Measurements from ENCODE around the gene LRRC52. TPM values are rescaled to one million over a fixed set of nuclear protein-coding genes. Genes with fewer than 3 reads are reported as not detected.

The LRRC52 gene
- total and polyA plus RNA-seq, 2 donors (not counting 1 experiment from before 2014, with no cell fraction given) = not detected

GRCh38 chr1:165542015-165542631 lies 1.7 kb upstream of the LRRC52 start:
- Histone ChIP-seq H4K20me1 (ENCODE audit: control insufficient read depth, insufficient read depth, low read length, poor library complexity, severe bottlenecking) (no peaks in the 10 kb centered on the region), H3K79me2 (ENCODE audit: control insufficient read depth, insufficient read depth, low read length) (no peaks in the 10 kb centered on the region), H3K36me3 (replicated peaks in 1 of 2; ENCODE audit: control extremely low read depth in 1 of 2, control insufficient read depth in 1 of 2, extremely low read depth in 1 of 2, insufficient read depth in 2 of 2, low read length in 1 of 2) (no peaks in the 10 kb centered on the region), H3K4me3 (ENCODE audit: control extremely low read depth in 1 of 5, extremely low read depth in 1 of 5, insufficient read depth in 1 of 5, low read depth in 2 of 5, low read length in 4 of 5) (no peak overlapping the region), H2AFZ (ENCODE audit: insufficient read depth, low read depth, low read length, poor library complexity, severe bottlenecking) (no peak overlapping the region), H3K9ac (ENCODE audit: low read length) (no peak overlapping the region), H3K9me3 (ENCODE audit: control extremely low read depth in 1 of 3, control insufficient read depth in 2 of 3, insufficient read depth in 1 of 3, low read length in 2 of 3) (no peaks in the 10 kb centered on the region), H3K27me3 (replicated peaks in 1 of 4; ENCODE audit: control extremely low read depth in 1 of 4, control insufficient read depth in 3 of 4, insufficient read depth in 4 of 4, low read length in 3 of 4) (peaks cover 0 to 15% (median 5%) of the 10 kb centered on the region in 4 experiments), H3K4me2 (replicated peaks; ENCODE audit: low read depth, low read length, poor library complexity, severe bottlenecking) (no peak overlapping the region), H3K27ac (ENCODE audit: low read length in 2 of 2) (no peak overlapping the region), H3K4me1 (ENCODE audit: control insufficient read depth in 2 of 2, insufficient read depth in 2 of 2, low read length in 2 of 2) (no peaks in the 10 kb centered on the region)
- intact Hi-C loops (cut with micrococcal nuclease) = no loop called here
- Mint-ChIP-seq H3K9me3 (ENCODE audit: insufficient read depth) (no peaks in the 10 kb centered on the region), H3K4me1 (no peaks in the 10 kb centered on the region), H3K27ac (no peak overlapping the region), H3K27me3 (peaks cover 46% of the 10 kb centered on the region), H3K4me3 (no peak overlapping the region)
- 89% methylated on average over 3 of the region's 6 CpGs for WGBS (ENCODE audit: insufficient coverage)
- ChIA-PET POLR2A (no interaction called here), CTCF (interaction anchor here (1.1 kb wide), 1 partner anchor 387 kb away, joined by 3 read pairs; no protein-coding TSS in a partner anchor)
- TF ChIP-seq CTCF (IDR thresholded peaks at IDR 0.05) (no peak), EZH2 (IDR thresholded peaks at IDR 0.05; ENCODE audit: borderline replicate concordance, insufficient read depth, low read depth, low read length, poor library complexity, severe bottlenecking) (no peak)
- ATAC-seq (ENCODE audit: low read depth) = no peak
- no peak for DNase-seq

DNA sequence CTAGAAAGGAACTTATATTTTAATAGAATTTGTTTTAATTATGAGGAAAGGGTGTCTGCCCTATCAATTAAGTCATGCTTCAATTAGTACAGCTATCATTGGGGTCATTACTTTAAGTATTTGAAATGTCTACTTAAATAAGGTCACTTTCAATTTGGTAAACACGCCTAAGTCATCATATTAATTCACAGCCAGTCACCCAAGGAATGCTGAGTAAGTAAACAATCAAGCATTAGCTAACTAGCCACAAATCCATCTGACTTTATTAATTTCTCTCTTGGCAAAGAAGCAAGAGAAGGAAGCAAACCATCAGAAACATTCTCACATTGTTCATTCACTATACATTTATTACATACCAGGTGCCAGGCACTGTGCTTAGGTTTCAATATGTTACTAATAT lies 1.2 kb upstream of the LRRC52 start:
- no peak for ATAC-seq (ENCODE audit: low read depth)
- H4K20me1 ChIP-seq (ENCODE audit: control insufficient read depth, insufficient read depth, low read length, poor library complexity, severe bottlenecking) = no peaks in the 10 kb centered on the region
- Mint-ChIP-seq H3K27me3 (peaks cover 44% of the 10 kb centered on the region), H3K9me3 (ENCODE audit: insufficient read depth) (no peaks in the 10 kb centered on the region), H3K4me3 (no peak overlapping the region), H3K27ac (no peak overlapping the region), H3K4me1 (no peaks in the 10 kb centered on the region)
- ChIA-PET POLR2A (no interaction called here), CTCF (no interaction called here)
- H3K36me3 ChIP-seq (replicated peaks in 1 of 2; ENCODE audit: control extremely low read depth in 1 of 2, control insufficient read depth in 1 of 2, extremely low read depth in 1 of 2, insufficient read depth in 2 of 2, low read length in 1 of 2) = no peaks in the 10 kb centered on the region
- no peak overlapping the region for H3K9ac ChIP-seq (ENCODE audit: low read length)
- no peak overlapping the region for H3K4me2 ChIP-seq (replicated peaks; ENCODE audit: low read depth, low read length, poor library complexity, severe bottlenecking)
- peaks cover 0 to 15% (median 5%) of the 10 kb centered on the region in 4 experiments for H3K27me3 ChIP-seq (replicated peaks in 1 of 4; ENCODE audit: control extremely low read depth in 1 of 4, control insufficient read depth in 3 of 4, insufficient read depth in 4 of 4, low read length in 3 of 4)
- no peaks in the 10 kb centered on the region for H3K79me2 ChIP-seq (ENCODE audit: control insufficient read depth, insufficient read depth, low read length)
- no peaks in the 10 kb centered on the region for H3K4me1 ChIP-seq (ENCODE audit: control insufficient read depth in 2 of 2, insufficient read depth in 2 of 2, low read length in 2 of 2)
- H2AFZ ChIP-seq (ENCODE audit: insufficient read depth, low read depth, low read length, poor library complexity, severe bottlenecking) = no peak overlapping the region
- TF ChIP-seq CTCF (IDR thresholded peaks at IDR 0.05) (no peak), EZH2 (IDR thresholded peaks at IDR 0.05; ENCODE audit: borderline replicate concordance, insufficient read depth, low read depth, low read length, poor library complexity, severe bottlenecking) (no peak)
- H3K4me3 ChIP-seq (ENCODE audit: control extremely low read depth in 1 of 5, extremely low read depth in 1 of 5, insufficient read depth in 1 of 5, low read depth in 2 of 5, low read length in 4 of 5) = no peak overlapping the region
- no peak overlapping the region for H3K27ac ChIP-seq (ENCODE audit: low read length in 2 of 2)
- DNase-seq = no peak
- no CpG with 5 or more reads among the region's 1 CpG for WGBS (ENCODE audit: insufficient coverage)
- no peaks in the 10 kb centered on the region for H3K9me3 ChIP-seq (ENCODE audit: control extremely low read depth in 1 of 3, control insufficient read depth in 2 of 3, insufficient read depth in 1 of 3, low read length in 2 of 3)
- intact Hi-C loops (cut with micrococcal nuclease) = no loop called here

Measured in B cell (primary cell).